ENCODE results near the gene BICC1. TPM values are rescaled to one million over a fixed set of nuclear protein-coding genes. Genes with fewer than 3 reads are reported as not detected.

The BICC1 gene
- total RNA-seq, 4 donors from 2014 or later = 1.3 to 29.7 (median 17.5) TPM

GRCh38 chr10:58645416-58646146 lies 132.9 kb downstream of the BICC1 start:
- Histone ChIP-seq H3K36me3 (no peaks in the 10 kb centered on the region), H3K27me3 (no peaks in the 10 kb centered on the region), H3K27ac (no peak overlapping the region), H3K9me3 (no peaks in the 10 kb centered on the region), H3K4me3 (no peak overlapping the region), H3K4me1 (no peaks in the 10 kb centered on the region)
- no peak for DNase-seq
- intact Hi-C loops (cut with DNase I; ENCODE audit: low total_unique reads) = no loop called here
- TF ChIP-seq POLR2A (IDR thresholded peaks at IDR 0.05) = no peak
- TF ChIP-seq CTCF (IDR thresholded peaks at IDR 0.05) = no peak

GRCh38 chr10:58647376-58648112 lies 134.9 kb downstream of the BICC1 start:
- intact Hi-C loops (cut with DNase I; ENCODE audit: low total_unique reads) = no loop called here
- TF ChIP-seq POLR2A (IDR thresholded peaks at IDR 0.05) = no peak
- no peak for TF ChIP-seq CTCF (IDR thresholded peaks at IDR 0.05)
- H3K4me3 ChIP-seq = no peak overlapping the region

GRCh38 chr10:58648131-58648530 lies 135.5 kb downstream of the BICC1 start:
- Histone ChIP-seq H3K4me1 (peaks cover 0 to 6% of the 10 kb centered on the region in 2 donors), H3K4me3 (no peak overlapping the region), H3K36me3 (no peaks in the 10 kb centered on the region), H3K27ac (no peak overlapping the region), H3K27me3 (no peaks in the 10 kb centered on the region), H3K9me3 (no peaks in the 10 kb centered on the region)
- intact Hi-C loops (cut with DNase I; ENCODE audit: low total_unique reads) = no loop called here
- DNase-seq = no peak
- no peak for TF ChIP-seq CTCF (IDR thresholded peaks at IDR 0.05)
- no peak for TF ChIP-seq POLR2A (IDR thresholded peaks at IDR 0.05)

More at GRCh38 chr10:58647376-58648112, 134.9 kb downstream of the BICC1 start:
- Histone ChIP-seq H3K9me3 (no peaks in the 10 kb centered on the region), H3K4me1 (peaks cover 0 to 6% of the 10 kb centered on the region in 2 donors), H3K27me3 (no peaks in the 10 kb centered on the region), H3K27ac (no peak overlapping the region), H3K36me3 (no peaks in the 10 kb centered on the region)
- DNase-seq = no peak

- Histone ChIP-seq H3K27ac (no peak overlapping the region), H3K4me1 (peaks cover 0 to 6% of the 10 kb centered on the region in 2 donors), H3K9me3 (no peaks in the 10 kb centered on the region), H3K4me3 (no peak overlapping the region), H3K27me3 (no peaks in the 10 kb centered on the region), H3K36me3 (no peaks in the 10 kb centered on the region)
- intact Hi-C loops (cut with DNase I; ENCODE audit: low total_unique reads) = no loop called here
- DNase-seq = no peak
- TF ChIP-seq POLR2A (IDR thresholded peaks at IDR 0.05) = no peak
- no peak for TF ChIP-seq CTCF (IDR thresholded peaks at IDR 0.05)
Measured at GRCh38 chr10:58651040-58651439, 138.4 kb downstream of the BICC1 start.

- Histone ChIP-seq H3K27me3 (no peaks in the 10 kb centered on the region), H3K27ac (no peak overlapping the region), H3K4me1 (peaks cover 0 to 6% of the 10 kb centered on the region in 2 donors), H3K9me3 (no peaks in the 10 kb centered on the region), H3K36me3 (no peaks in the 10 kb centered on the region), H3K4me3 (no peak overlapping the region)
- TF ChIP-seq POLR2A (IDR thresholded peaks at IDR 0.05) = no peak
- no peak for TF ChIP-seq CTCF (IDR thresholded peaks at IDR 0.05)
- DNase-seq = no peak
- intact Hi-C loops (cut with DNase I; ENCODE audit: low total_unique reads) = no loop called here
Measured at GRCh38 chr10:58651742-58652141, 139.1 kb downstream of the BICC1 start.
